WTC11 (cell line): Measurements from ENCODE around the gene MICAL3. TPM values are rescaled to one million over a fixed set of nuclear protein-coding genes. Genes with fewer than 3 reads are reported as not detected.
A peak's percentile ranks its signal among the peaks of the same experiment; 100 is the strongest.

Experiments
- ATAC-seq: fragments of 200-7000 bp; cut with Tn5 transposase; 2 replicates; pipeline ENCODE4 v1.10.0; 2021; ENCODE audit warnings: mild to moderate bottlenecking, moderate library complexity
- CTCF ChIA-PET: fragments of 300-600 bp; sonication (Branson Sonifier 250); formaldehyde crosslinking; loops from one replicate; lab custom pipeline; 2021; ENCODE audit warnings: antibody characterized with exemption; lab: Charles Lee
- POLR2A ChIA-PET: fragments of 350-600 bp; sonication (Branson Sonifier 250); formaldehyde crosslinking; loops from one replicate; lab custom pipeline; 2021; ENCODE audit warnings: antibody characterized with exemption; lab: Charles Lee
- DNase-seq: peaks from one replicate; pipeline ENCODE4 v3.0.0; 2021; ENCODE audit warnings: low spot score
- H3K27ac Mint-ChIP-seq: 2 replicates; pipeline ENCODE4 v1.8.0; 2021; ENCODE audit warnings: mixed read lengths
- H3K27me3 Mint-ChIP-seq: 2 replicates; pipeline ENCODE4 v1.8.0; 2021; ENCODE audit warnings: low read depth, mild to moderate bottlenecking, moderate library complexity, mixed read lengths
- H3K36me3 Mint-ChIP-seq: 2 replicates; pipeline ENCODE4 v1.8.0; 2021; ENCODE audit warnings: mixed read lengths
- H3K4me1 Mint-ChIP-seq: 2 replicates; pipeline ENCODE4 v1.8.0; 2022; ENCODE audit warnings: mixed read lengths
- H3K4me3 Mint-ChIP-seq: 2 replicates; pipeline ENCODE4 v1.8.0; 2021; ENCODE audit warnings: mild to moderate bottlenecking, moderate library complexity, mixed read lengths
- H3K9me3 Mint-ChIP-seq: 2 replicates; pipeline ENCODE4 v1.8.0; 2021; ENCODE audit warnings: mixed read lengths
- CREB1 ChIP-seq: sonication (generic); formaldehyde crosslinking; IDR thresholded peaks from 2 replicates; pipeline ENCODE4 v1.8.0; 2023; ENCODE audit warnings: mild to moderate bottlenecking, missing genetic modification reagents
- EMX1 ChIP-seq: fragments of 250-450 bp; sonication (Bioruptor Pico); IDR thresholded peaks from 2 replicates; pipeline ENCODE4 v1.8.0; 2021; ENCODE audit warnings: mild to moderate bottlenecking
- ETV6 ChIP-seq: sonication (generic); formaldehyde crosslinking; IDR thresholded peaks from 2 replicates; pipeline ENCODE4 v1.8.1; 2022; ENCODE audit warnings: mild to moderate bottlenecking, missing genetic modification reagents
- FOXP1 ChIP-seq: sonication (generic); formaldehyde crosslinking; IDR thresholded peaks from 2 replicates; pipeline ENCODE4 v1.8.0; 2022; ENCODE audit warnings: missing genetic modification reagents, mild to moderate bottlenecking, moderate library complexity, borderline replicate concordance
- GABPB1 ChIP-seq: sonication (generic); formaldehyde crosslinking; IDR thresholded peaks from 2 replicates; pipeline ENCODE4 v1.8.1; 2023; ENCODE audit warnings: mild to moderate bottlenecking, missing genetic modification reagents
- HMGA2 ChIP-seq: fragments of 250-450 bp; sonication (Bioruptor Pico); IDR thresholded peaks from 2 replicates; pipeline ENCODE4 v1.4.0; 2021; ENCODE audit warnings: mild to moderate bottlenecking, moderate library complexity
- MXD4 ChIP-seq: fragments of 250-450 bp; sonication (Bioruptor Pico); IDR thresholded peaks from 2 replicates; pipeline ENCODE4 v1.8.0; 2021; ENCODE audit warnings: mild to moderate bottlenecking, moderate library complexity, borderline replicate concordance
- NR2C2 ChIP-seq: sonication (generic); formaldehyde crosslinking; IDR thresholded peaks from 2 replicates; pipeline ENCODE4 v1.8.0; 2022; ENCODE audit warnings: mild to moderate bottlenecking, missing genetic modification reagents
- PRRX2 ChIP-seq: fragments of 250-450 bp; sonication (Bioruptor Pico); IDR thresholded peaks from 2 replicates; pipeline ENCODE4 v1.8.0; 2021; ENCODE audit warnings: mild to moderate bottlenecking
- TEAD1 ChIP-seq: sonication (generic); formaldehyde crosslinking; IDR thresholded peaks from 2 replicates; pipeline ENCODE4 v1.8.0; 2022; ENCODE audit warnings: mild to moderate bottlenecking, missing genetic modification reagents
- TEAD4 ChIP-seq: sonication (generic); formaldehyde crosslinking; IDR thresholded peaks from 2 replicates; pipeline ENCODE4 v1.8.0; 2022; ENCODE audit warnings: mild to moderate bottlenecking, missing genetic modification reagents
- ZNF232 ChIP-seq: sonication (generic); formaldehyde crosslinking; IDR thresholded peaks from 2 replicates; pipeline ENCODE4 v1.8.0; 2022; ENCODE audit warnings: mild to moderate bottlenecking, missing genetic modification reagents
- ZNF263 ChIP-seq: sonication (generic); formaldehyde crosslinking; IDR thresholded peaks from 2 replicates; pipeline ENCODE4 v1.8.1; 2022; ENCODE audit warnings: low read depth, mild to moderate bottlenecking, moderate library complexity, missing genetic modification reagents
- total RNA-seq: library from RNA; stranded (reverse); gene quantifications from 3 replicates; pipeline ENCODE4 v1.2.3, GENCODE V29; 2021
- TF ChIP-seq, protein P1 (sequence below): sonication (generic); formaldehyde crosslinking; IDR thresholded peaks from 2 replicates; pipeline ENCODE4 v1.8.1; 2022; ENCODE audit warnings: missing genetic modification reagents, borderline replicate concordance
- TF ChIP-seq, protein P2 (sequence below): sonication (generic); formaldehyde crosslinking; IDR thresholded peaks from 2 replicates; pipeline ENCODE4 v1.8.1; 2022; ENCODE audit warnings: mild to moderate bottlenecking, missing genetic modification reagents, moderate library complexity, borderline replicate concordance
- TF ChIP-seq, protein P3 (sequence below): sonication (generic); formaldehyde crosslinking; IDR thresholded peaks from 2 replicates; pipeline ENCODE4 v1.8.1; 2022; ENCODE audit warnings: low read depth, missing genetic modification reagents, borderline replicate concordance
- TF ChIP-seq, protein P4 (sequence below): sonication (generic); formaldehyde crosslinking; IDR thresholded peaks from 2 replicates; pipeline ENCODE4 v1.8.0; 2022; ENCODE audit warnings: mild to moderate bottlenecking, missing genetic modification reagents

The MICAL3 gene
- total RNA-seq, 1 experiment from 2014 or later = 41.2 TPM

DNA sequence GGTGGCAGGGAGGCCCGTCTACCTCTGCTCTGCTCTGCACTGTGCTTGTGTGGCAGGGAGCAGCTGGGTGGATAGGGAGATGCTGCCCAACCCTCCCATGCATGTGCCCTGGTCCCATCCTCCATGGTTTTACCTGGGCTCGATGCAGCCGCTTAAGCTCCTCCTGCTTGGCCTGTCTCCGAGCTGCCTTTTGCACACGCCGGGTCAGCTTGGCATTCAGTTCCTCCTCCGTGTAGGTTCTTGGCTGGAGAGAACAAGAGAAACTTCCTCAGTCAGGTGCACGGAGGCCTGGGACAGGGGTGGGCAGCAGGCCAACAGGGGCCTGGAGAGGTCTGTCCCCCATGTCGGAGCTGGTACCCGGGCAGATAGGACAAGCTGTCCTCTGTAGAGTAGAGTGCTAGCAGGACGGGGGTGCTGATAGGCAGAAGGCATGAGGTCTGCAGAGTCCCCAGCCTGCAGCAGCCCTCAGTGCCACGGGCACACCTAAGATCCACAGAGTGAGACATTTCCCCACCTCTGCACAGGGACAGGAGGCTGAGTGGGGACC, 213.7 kb downstream of the MICAL3 start:
- H3K36me3 Mint-ChIP-seq = peaks cover 10% of the 10 kb centered on the region
- no peaks in the 10 kb centered on the region for H3K9me3 Mint-ChIP-seq
- DNase-seq = no peak
- TF ChIP-seq EMX1 (CRISPR knock-in tag) = no peak
- TF ChIP-seq, protein P1, sequence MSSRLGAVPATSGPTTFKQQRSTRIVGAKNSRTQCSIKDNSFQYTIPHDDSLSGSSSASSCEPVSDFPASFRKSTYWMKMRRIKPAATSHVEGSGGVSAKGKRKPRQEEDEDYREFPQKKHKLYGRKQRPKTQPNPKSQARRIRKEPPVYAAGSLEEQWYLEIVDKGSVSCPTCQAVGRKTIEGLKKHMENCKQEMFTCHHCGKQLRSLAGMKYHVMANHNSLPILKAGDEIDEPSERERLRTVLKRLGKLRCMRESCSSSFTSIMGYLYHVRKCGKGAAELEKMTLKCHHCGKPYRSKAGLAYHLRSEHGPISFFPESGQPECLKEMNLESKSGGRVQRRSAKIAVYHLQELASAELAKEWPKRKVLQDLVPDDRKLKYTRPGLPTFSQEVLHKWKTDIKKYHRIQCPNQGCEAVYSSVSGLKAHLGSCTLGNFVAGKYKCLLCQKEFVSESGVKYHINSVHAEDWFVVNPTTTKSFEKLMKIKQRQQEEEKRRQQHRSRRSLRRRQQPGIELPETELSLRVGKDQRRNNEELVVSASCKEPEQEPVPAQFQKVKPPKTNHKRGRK (CRISPR knock-in tag) = no peak
- no peak for TF ChIP-seq ZNF232 (CRISPR knock-in tag)
- no peaks in the 10 kb centered on the region for H3K27me3 Mint-ChIP-seq
- ChIA-PET POLR2A (no interaction called here), CTCF (interaction anchor here (1.4 to 1.6 kb wide), 2 partner anchors 26 to 266 kb away, joined by 5 to 9 read pairs; no protein-coding TSS in a partner anchor)
- H3K4me1 Mint-ChIP-seq = peaks cover 2% of the 10 kb centered on the region; the same call in 1 of the 2 replicates
- ATAC-seq = no peak
- H3K4me3 Mint-ChIP-seq = no peak overlapping the region
- no peak overlapping the region for H3K27ac Mint-ChIP-seq

DNA sequence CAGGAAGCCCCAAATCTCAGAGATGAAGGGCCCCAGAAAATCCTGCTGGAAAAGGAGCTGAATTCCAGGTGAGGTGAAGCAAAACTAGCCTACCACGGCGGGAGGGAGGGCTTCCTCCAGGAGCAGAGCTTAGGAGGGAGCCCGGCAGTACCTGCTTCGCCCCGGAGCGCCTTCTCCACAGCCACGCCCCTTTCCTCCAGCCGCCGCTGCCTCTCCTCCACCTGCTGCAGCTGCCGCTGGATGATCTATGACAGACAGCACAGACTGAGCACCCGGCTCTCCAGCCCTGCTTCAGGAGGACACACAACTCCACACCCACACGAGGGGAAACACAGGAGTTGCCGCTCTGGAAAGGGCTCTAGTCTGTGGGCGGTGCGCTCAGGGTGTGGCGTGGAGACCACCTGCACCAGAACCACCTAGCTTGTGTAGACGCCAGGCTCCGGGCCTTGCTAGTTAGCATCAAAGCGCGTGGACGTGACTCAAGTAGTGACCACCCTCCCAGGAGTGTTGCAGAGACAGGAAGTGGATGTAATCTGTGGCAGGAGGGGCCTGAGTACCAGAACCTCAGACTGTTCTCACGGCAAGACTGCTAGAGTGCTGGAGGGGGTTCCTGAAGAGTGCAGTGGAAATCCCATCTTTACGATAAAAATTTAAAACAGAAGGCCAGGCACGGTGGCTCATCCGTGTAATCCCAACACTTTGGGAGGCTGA, 215.5 kb downstream of the MICAL3 start:
- peak; percentile 21; the same call in 1 of the 2 replicates for ATAC-seq

DNA sequence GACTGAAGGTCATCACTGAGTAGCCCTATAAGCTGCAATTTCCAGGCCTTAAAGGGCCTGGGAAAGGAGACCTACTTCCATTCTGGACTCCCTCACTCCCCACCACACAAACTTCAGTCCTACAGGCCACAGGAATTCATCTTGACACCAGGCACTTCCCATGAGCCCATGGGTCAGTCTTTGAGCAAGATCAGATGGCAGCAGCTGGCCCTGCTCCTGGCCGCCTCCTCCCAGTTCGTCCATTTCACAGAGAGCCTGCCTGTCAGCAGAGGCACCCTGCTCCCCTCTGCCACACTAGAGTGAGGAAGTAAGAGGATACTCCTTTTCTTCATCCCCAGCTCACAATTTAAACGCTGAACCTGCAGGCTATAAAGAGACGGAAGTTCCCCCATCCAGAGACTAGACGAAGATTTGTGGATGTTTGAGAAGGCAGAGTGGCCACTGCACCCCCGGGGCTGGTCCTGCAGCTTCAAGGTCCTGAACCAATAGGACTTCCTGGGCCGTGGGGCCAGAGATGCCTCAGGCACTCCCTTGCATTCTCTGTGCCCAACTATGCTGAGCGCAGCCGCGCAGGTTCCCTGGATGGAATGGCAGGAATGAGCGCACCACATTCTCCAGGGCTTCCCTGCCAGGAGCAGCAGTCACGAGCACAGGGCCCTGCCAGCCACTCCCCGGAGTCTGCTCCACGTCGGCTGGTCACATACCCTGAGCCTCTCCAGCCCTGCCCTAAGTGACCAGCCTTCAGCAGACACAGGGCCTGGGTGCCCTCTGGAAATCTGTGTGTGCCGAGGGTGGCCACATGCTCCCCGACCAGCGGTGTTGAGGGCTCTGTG, 216.6 kb downstream of the MICAL3 start:
- H3K4me3 Mint-ChIP-seq = no peak overlapping the region
- ChIA-PET POLR2A (no interaction called here), CTCF (interaction anchor here (1.3 to 1.9 kb wide), 2 partner anchors 19 to 64 kb away, joined by 4 to 6 read pairs; no protein-coding TSS in a partner anchor)
- peaks cover 16% of the 10 kb centered on the region for H3K4me1 Mint-ChIP-seq
- DNase-seq (no peak), ATAC-seq (peak; percentile 48; the same call in 1 of the 2 replicates)
- TF ChIP-seq ZNF263 (CRISPR knock-in tag) = no peak
- no peak for TF ChIP-seq TEAD4 (CRISPR knock-in tag)
- TF ChIP-seq TEAD1 (CRISPR knock-in tag) = no peak
- no peak for TF ChIP-seq FOXP1 (CRISPR knock-in tag)
- no peaks in the 10 kb centered on the region for H3K9me3 Mint-ChIP-seq
- H3K27ac Mint-ChIP-seq = no peak overlapping the region
- no peaks in the 10 kb centered on the region for H3K27me3 Mint-ChIP-seq
- peaks cover 10% of the 10 kb centered on the region for H3K36me3 Mint-ChIP-seq

More for the DNA sequence above, 215.5 kb downstream of the MICAL3 start:
- ChIA-PET POLR2A (no interaction called here), CTCF (interaction anchor here (0.6 to 1.6 kb wide), 2 partner anchors 24 to 267 kb away, joined by 3 to 9 read pairs; no protein-coding TSS in a partner anchor)
- Mint-ChIP-seq H3K4me1 (peaks cover 12% of the 10 kb centered on the region), H3K4me3 (no peak overlapping the region), H3K36me3 (peaks cover 10% of the 10 kb centered on the region)
- no peak for DNase-seq
- no peak for TF ChIP-seq HMGA2 (CRISPR knock-in tag)
- TF ChIP-seq CREB1 (CRISPR knock-in tag) = no peak
- no peak for TF ChIP-seq GABPB1 (CRISPR knock-in tag)
- no peak for TF ChIP-seq PRRX2 (CRISPR knock-in tag)
- no peak for TF ChIP-seq MXD4
- TF ChIP-seq, protein P1 (CRISPR knock-in tag) = no peak
- TF ChIP-seq, protein P2, sequence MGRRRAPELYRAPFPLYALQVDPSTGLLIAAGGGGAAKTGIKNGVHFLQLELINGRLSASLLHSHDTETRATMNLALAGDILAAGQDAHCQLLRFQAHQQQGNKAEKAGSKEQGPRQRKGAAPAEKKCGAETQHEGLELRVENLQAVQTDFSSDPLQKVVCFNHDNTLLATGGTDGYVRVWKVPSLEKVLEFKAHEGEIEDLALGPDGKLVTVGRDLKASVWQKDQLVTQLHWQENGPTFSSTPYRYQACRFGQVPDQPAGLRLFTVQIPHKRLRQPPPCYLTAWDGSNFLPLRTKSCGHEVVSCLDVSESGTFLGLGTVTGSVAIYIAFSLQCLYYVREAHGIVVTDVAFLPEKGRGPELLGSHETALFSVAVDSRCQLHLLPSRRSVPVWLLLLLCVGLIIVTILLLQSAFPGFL (CRISPR knock-in tag) = no peak
- TF ChIP-seq, protein P3, sequence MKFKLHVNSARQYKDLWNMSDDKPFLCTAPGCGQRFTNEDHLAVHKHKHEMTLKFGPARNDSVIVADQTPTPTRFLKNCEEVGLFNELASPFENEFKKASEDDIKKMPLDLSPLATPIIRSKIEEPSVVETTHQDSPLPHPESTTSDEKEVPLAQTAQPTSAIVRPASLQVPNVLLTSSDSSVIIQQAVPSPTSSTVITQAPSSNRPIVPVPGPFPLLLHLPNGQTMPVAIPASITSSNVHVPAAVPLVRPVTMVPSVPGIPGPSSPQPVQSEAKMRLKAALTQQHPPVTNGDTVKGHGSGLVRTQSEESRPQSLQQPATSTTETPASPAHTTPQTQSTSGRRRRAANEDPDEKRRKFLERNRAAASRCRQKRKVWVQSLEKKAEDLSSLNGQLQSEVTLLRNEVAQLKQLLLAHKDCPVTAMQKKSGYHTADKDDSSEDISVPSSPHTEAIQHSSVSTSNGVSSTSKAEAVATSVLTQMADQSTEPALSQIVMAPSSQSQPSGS (CRISPR knock-in tag) = no peak
- no peak for TF ChIP-seq ZNF232 (CRISPR knock-in tag)
- no peak for TF ChIP-seq NR2C2 (CRISPR knock-in tag)
- no peak for TF ChIP-seq ETV6
- no peak for TF ChIP-seq FOXP1 (CRISPR knock-in tag)
- TF ChIP-seq, protein P4, sequence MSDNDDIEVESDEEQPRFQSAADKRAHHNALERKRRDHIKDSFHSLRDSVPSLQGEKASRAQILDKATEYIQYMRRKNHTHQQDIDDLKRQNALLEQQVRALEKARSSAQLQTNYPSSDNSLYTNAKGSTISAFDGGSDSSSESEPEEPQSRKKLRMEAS (CRISPR knock-in tag) = no peak
- TF ChIP-seq, all 79 proteins: peak for 0
- H3K27me3 Mint-ChIP-seq = no peaks in the 10 kb centered on the region
- peak overlapping the region; percentile 49; the same call in 1 of the 2 replicates for H3K27ac Mint-ChIP-seq
- H3K9me3 Mint-ChIP-seq = no peaks in the 10 kb centered on the region
